Stimulated activated naive CD8-positive, alpha-beta T cell treated with anti-CD3 and anti-CD28 coated beads, Interleukin-15, Interleukin-2, amounts not matched to agents 100 U/mL and 50 U/mL, for 24 hours (primary cell): ENCODE data around the gene TREML2.
A peak's percentile ranks its signal among the peaks of the same experiment; 100 is the strongest.
"Not testable (repeated sequence)": the region's sequence is repeated elsewhere in the genome, so short reads cannot be mapped to it uniquely, and the experiment has no call there.

Experiments
- ATAC-seq: fragments of 150-1000 bp; cut with Tn5 transposase; one replicate; pipeline ENCODE4 v1.10.0; 2021
- DNase-seq: peaks from one replicate; pipeline ENCODE4 v3.0.0; 2021

The TREML2 gene

GRCh38 chr6:41208439-41209106 is 7.6 kb upstream of the TREML2 start:
- DNase-seq (no peak), ATAC-seq (peak; percentile 43)

- DNase-seq: no peak
Measured at GRCh38 chr6:41204156-41204555, 3.2 kb upstream of the TREML2 start.

DNA sequence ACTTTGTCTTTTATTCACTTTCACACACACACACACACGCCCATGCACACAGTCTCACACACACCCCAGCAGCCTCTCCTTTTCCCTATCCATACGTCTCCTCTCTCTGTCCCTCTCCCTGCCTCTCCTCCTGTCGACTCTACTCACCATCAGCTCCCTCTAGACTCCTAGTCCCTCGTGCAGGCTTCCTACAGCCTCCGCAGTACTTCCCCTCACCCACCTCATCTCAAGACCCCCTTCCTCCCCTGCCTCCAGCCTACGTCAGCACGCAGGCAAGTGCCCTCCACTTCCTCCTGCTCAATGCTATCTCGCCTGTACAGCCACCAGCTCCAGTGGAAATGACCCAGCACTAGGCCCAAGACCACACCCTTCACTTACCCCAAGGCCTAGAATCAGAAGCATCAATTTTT is 820 bp upstream of the TREML2 start:
- no peak for DNase-seq

More at GRCh38 chr6:41204156-41204555, 3.2 kb upstream of the TREML2 start:
- ATAC-seq: no peak

GRCh38 chr6:41200296-41200900 is 551 bp downstream of the TREML2 start:
- DNase-seq (peak; percentile 66), ATAC-seq (peak; percentile 20)

More for the DNA sequence above, 820 bp upstream of the TREML2 start:
- ATAC-seq: no peak

GRCh38 chr6:41199552-41200246 is 1.2 kb downstream of the TREML2 start:
- peak; percentile 26 for DNase-seq
- ATAC-seq: peak; percentile 66

DNA sequence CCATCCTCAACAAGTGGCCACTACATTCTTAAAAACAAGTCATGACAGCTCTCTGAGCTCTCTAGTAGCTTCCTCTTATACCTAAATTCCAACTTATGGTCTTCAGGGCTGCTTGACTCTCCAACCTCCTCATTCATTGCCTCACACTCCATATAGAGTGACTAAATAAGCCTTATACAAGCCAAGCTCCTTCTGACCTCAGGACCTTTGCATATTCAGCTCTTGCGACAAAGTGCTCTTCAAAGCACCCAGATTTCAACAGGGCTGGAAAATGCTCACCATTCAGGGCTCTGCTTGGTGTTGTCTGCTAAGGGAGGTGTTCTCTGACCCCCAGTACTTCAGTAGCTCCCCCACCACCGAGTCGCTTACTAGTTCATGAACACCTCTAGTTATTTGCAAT is 3.7 kb downstream of the TREML2 start:
- no peak for ATAC-seq

GRCh38 chr6:41194386-41194785 is 6.6 kb downstream of the TREML2 start:
- DNase-seq: no peak
- no peak for ATAC-seq

More for the DNA sequence above, 3.7 kb downstream of the TREML2 start:
- DNase-seq: no peak

DNA sequence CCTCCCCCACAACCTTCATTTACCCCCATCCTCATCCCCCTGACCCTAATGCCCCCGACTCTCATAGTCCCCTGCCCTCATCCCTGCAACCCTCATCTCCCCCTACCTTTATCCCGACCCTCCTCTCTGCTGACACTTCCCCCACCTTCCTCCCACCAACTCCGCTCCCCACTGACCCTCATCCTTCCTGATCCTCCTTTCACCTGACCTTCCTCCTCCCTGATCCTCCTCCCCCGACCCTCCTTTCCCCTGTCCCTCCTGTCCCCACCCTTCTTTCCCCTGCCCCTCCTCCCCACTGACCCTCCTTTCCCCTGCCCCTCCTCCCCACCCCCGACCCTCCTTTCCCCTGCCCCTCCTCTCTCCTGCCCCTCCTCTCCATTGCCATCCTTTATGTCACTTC is 7.1 kb downstream of the TREML2 start:
- ATAC-seq (no peak), DNase-seq (no peak)

- DNase-seq: no peak
- no peak for ATAC-seq
Measured at GRCh38 chr6:41193171-41193734, 7.7 kb downstream of the TREML2 start.

GRCh38 chr6:41191569-41191968 is 9.4 kb downstream of the TREML2 start:
- DNase-seq: peak; percentile 55
- peak; percentile 15 for ATAC-seq

DNA sequence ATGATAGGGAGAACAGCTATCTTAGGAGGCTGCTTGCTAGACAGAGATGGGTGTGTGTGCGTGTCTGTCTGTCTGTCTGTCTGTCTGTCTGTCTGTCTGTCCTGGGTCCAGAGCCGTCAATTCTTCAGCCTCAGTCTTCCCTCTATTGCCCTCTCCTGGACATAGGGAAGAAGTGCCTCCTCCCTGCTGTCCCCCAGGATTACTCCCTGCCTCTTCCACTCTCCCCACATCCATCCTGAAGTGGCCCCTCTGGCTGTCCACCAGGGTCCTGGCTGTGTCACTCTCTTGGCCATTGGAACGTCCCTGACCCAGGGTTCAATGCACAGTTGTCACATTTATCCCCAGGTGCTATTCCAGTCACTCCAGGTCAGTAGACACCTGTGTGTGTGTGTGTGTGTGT is 10.2 kb downstream of the TREML2 start:
- no peak for ATAC-seq
- DNase-seq: no peak

DNA sequence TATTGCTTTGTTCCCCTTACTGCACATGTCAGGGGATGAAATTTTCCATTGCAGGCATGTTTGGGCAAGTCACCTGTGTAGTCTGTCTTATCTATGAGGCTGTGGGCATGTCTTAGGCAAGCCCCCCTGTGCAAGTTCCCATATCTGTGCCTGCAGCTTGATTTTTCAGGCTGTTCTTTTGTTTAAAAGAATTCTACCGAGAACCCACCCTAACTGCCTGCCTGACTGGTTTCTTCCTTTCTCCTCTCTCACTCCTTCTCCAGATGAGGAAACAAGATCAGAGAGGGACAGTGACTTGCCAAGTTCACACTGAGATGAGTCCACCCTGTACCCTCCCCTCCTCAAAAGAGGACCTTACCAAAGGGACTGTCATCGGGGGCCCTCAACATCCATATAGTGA is 11.0 kb downstream of the TREML2 start:
- ATAC-seq (no peak), DNase-seq (no peak)

GRCh38 chr6:41189046-41189445 is 11.9 kb downstream of the TREML2 start:
- not testable (repeated sequence) for DNase-seq, ATAC-seq

DNA sequence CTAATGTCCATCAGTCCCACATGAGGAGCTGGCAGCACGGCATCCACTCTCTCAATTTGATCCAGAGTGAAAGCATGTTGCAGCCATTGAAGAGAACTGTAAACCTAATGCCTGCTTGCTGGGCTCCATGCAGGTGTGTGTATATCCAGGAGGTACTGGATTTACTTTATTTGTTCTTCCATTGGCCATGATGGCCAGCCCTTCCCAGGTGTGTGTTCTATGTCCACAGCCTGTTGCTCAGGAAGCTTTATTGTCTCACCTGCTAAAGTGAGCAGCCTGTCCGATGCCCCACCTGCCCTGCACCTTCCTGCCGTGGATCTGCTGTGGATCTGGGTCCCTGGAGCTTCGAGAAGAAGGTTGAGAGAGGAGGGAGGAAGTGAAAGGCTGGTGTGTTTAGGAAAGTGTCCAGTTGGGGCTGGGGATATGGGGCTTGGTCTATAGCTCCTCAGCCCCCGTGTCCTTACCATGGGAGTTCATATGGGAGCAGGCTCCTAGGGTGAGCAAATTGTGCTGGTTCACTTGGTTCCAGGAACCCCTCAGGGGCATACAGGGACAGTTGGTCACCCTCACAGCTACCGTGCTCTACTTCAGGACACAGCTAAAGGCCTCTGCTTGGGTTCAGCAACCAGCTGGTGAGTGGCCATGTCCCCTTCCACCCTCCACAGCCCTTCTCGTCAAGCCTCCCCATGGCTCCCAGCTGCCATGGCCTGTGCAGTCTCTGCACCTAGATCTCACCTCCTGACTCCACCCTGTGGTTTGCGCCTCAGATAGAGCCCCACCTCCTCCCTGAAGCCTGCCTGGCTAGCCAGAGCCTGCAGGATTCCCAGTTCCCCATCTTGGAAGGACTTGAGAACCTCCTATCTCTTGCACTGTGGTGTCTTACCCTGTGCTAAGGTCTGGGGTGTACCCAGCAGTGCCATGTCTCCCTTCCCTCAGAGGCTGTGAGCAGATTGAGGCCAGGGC is 12.7 kb downstream of the TREML2 start:
- ATAC-seq (no peak), DNase-seq (no peak)

- no peak for ATAC-seq
- DNase-seq: no peak
Measured at GRCh38 chr6:41186031-41186562, 14.9 kb downstream of the TREML2 start.

DNA sequence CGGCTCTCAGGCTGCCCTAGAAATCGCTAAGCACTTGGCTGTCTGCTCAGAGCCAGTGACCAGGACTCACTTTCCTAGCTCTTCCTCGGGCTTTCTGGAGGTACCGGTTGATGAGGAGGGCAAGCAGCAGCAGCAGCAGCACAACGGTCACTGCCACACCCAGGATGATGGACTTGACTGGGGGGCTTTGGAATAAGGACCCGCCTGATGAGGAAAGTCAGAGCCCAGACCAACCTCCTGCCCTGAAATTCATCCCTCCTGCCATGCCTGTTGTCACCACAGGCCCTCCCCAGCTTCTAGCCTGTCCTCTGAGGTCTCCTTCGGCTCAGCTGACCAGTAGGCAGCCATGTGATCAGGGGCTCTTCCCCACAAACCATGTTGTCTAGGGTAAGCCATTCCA is 16.2 kb downstream of the TREML2 start:
- ATAC-seq (no peak), DNase-seq (no peak)

DNA sequence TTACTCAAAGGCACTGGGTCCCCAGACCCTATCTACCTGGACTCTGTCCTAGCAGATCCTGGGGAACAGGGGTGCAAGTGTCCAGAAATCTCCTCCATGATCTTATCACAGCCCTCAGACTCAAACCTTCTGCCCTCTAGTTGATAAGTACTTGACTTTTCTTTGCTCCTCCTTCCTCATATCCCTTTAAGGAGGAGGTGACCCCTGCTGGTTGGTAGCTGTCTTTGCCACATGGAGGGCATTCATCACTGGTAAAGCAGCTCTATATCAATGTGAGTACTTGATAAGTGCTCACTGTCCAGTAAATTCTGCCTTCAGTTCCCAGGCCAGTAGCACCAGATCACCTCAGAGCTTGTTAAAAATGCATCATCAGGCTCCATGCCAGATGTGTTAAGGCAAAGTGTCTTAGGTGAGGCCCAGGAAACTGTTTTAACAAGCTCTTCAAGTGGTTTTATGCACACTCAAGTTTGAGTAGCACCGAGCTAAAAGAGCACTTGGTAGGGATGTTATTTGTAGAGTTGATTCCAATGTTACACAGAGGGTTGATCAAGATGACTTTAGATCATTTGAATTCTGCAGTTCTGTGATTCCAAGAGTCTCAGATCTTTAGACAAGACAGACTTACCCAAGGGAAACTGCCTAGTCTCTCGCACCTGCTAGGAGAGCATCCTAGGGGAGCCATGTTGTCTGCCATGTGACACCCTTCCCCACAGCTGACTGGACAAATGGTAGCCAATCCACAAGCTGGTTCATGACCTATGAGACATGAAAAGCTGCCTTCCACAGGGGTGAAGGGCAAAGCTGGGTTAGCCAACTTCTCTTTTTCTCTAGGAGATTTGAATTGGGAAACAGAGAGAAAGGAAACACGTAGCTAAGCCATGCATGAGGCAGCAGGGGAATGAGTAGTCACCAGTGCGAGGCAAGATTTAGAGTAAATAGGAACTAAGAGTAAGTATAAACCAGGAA is 18.6 kb downstream of the TREML2 start:
- peak; percentile 80 for ATAC-seq
- peak; percentile 37 for DNase-seq

- no peak for DNase-seq
- no peak for ATAC-seq
Measured at GRCh38 chr6:41181566-41181965, 19.4 kb downstream of the TREML2 start.

DNA sequence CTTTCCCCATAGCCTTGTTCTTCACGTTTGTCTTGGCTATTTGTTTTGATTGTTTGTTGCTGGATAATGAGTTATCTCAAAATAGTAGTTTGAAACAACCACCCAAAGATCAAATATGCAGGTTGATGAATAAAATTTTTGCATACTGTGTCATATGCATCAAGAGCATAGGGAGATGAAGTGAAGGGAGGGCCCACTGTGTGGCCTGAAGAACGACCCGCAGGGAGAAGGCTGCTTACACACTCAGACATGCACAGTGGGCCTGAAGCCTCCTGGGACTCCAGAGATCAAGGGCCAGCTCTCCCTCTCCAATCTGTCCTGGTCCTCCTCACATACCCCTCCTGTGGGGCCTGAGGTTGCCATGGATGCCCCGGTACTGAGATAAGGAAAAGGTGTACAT is 21.8 kb downstream of the TREML2 start:
- ATAC-seq (no peak), DNase-seq (no peak)

- DNase-seq (no peak), ATAC-seq (no peak)
Measured at GRCh38 chr6:41177695-41178094, 23.3 kb downstream of the TREML2 start.
